Suprapubic skin (tissue), 4 donors: ENCODE measurements around the gene ALLC. TPM values are rescaled to one million over a fixed set of nuclear protein-coding genes. Genes with fewer than 3 reads are reported as not detected.

Experiments
- total RNA-seq, 4 donors: library from RNA; depleted of rRNA; stranded (reverse); fragments of >200 nt; gene quantifications; one replicate each; pipeline ENCODE4 v1.1.0, GENCODE V29; 2016

ALLC gene
- total RNA-seq, 4 donors from 2014 or later: not detected

Other genes with a start within 250 kb of the ALLC start
- gene ADI1, start 138.7 kb upstream of the ALLC start, total RNA-seq: 10 to 100 TPM; 39.2 to 54.4 (median 45.4) TPM
- gene RNASEH1, start 99.9 kb upstream of the ALLC start, total RNA-seq: 10 to 100 TPM in 3 of 4 donors, 1 to 10 TPM in 1; 9.8 to 18.1 (median 15.4) TPM
- 1,000 to 10,000 TPM; 1,595 to 3,203 (median 2,542) TPM for gene RPS7, start 82.9 kb upstream of the ALLC start, total RNA-seq
- gene COLEC11, start 63.1 kb upstream of the ALLC start, total RNA-seq: under 1 TPM in 2 of 4 donors, not detected in 2; 0.39 to 0.68 TPM
- 1 to 10 TPM in 1 of 4 donors, not detected in 3; 1.0 TPM for gene DCDC2C, start 45.4 kb downstream of the ALLC start, total RNA-seq